Neural cell (in vitro differentiated cells): ENCODE data around the gene BRD3. TPM values are rescaled to one million over a fixed set of nuclear protein-coding genes. Genes with fewer than 3 reads are reported as not detected.

ENCODE experiments used
- H2AFZ ChIP-seq: fragments of 200-600, 300-800 bp; sonication (generic), shearing (Covaris generic); 2 replicates; pipeline ENCODE4 v1.6.0; 2014; ENCODE audit warnings: low read depth, mild to moderate bottlenecking, antibody characterized with exemption, low read length, moderate library complexity
- H3F3A ChIP-seq: fragments of 200-600 bp; shearing (Covaris generic); 2 replicates; pipeline ENCODE4 v1.6.1; 2016; ENCODE audit warnings: mild to moderate bottlenecking, moderate library complexity, mixed read lengths, antibody characterized with exemption, low read length; ENCODE audit not compliant: insufficient read depth, poor library complexity, severe bottlenecking
- H3K27ac ChIP-seq: fragments of 200-600, 300-800 bp; sonication (generic), shearing (Covaris generic); 2 replicates; pipeline ENCODE4 v1.5.1; 2014; ENCODE audit warnings: mild to moderate bottlenecking, low read length, moderate library complexity
- H3K27me3 ChIP-seq: fragments of 300-800, 200-600 bp; sonication (generic), shearing (Covaris generic); 2 replicates; pipeline ENCODE4 v1.6.0; 2014; ENCODE audit warnings: mild to moderate bottlenecking, low read depth, low read length, moderate library complexity; ENCODE audit not compliant: insufficient read depth
- H3K36me3 ChIP-seq: fragments of 300-800, 200-600 bp; sonication (generic), shearing (Covaris generic); 2 replicates; pipeline ENCODE4 v1.5.1; 2014; ENCODE audit warnings: mild to moderate bottlenecking, antibody characterized with exemption, low read length, moderate library complexity; ENCODE audit not compliant: insufficient read depth
- H3K4me2 ChIP-seq: fragments of 300-800, 200-600 bp; sonication (generic), shearing (Covaris generic); 2 replicates; pipeline ENCODE4 v1.6.0; 2014; ENCODE audit warnings: mild to moderate bottlenecking, low read length
- H3K4me3 ChIP-seq: fragments of 300-800, 200-600 bp; sonication (generic), shearing (Covaris generic); 2 replicates; pipeline ENCODE4 v1.5.1; 2014; ENCODE audit warnings: mild to moderate bottlenecking, low read length, moderate library complexity
- H3K79me2 ChIP-seq: fragments of 200-600 bp; shearing (Covaris generic); replicated peaks from 2 replicates; pipeline ENCODE4 v1.6.0; 2014; ENCODE audit warnings: mild to moderate bottlenecking, low read length, moderate library complexity; ENCODE audit not compliant: insufficient read depth
- H3K9ac ChIP-seq: fragments of 300-800, 200-600 bp; sonication (generic), shearing (Covaris generic); 2 replicates; pipeline ENCODE4 v1.6.1; 2016; ENCODE audit warnings: mild to moderate bottlenecking, low read length, mixed read lengths
- H3K9me2 ChIP-seq: fragments of 200-600 bp; shearing (Covaris generic); 2 replicates; pipeline ENCODE4 v1.6.1; 2016; ENCODE audit warnings: mild to moderate bottlenecking, low read length, mixed read lengths; ENCODE audit not compliant: insufficient read depth
- H3K9me3 ChIP-seq: fragments of 200-600, 300-800 bp; sonication (generic), shearing (Covaris generic); 2 replicates; pipeline ENCODE4 v1.6.1; 2016; ENCODE audit warnings: mild to moderate bottlenecking, mixed run types, low read length, moderate library complexity, mixed read lengths
- H4K20me1 ChIP-seq: fragments of 200-600 bp; shearing (Covaris generic); 2 replicates; pipeline ENCODE4 v1.6.1; 2016; ENCODE audit warnings: mild to moderate bottlenecking, mixed run types; ENCODE audit not compliant: insufficient read depth
- CTCF ChIP-seq: fragments of 450-650 bp; IDR thresholded peaks from 2 replicates; pipeline ENCODE4 v1.5.1; 2014; ENCODE audit warnings: antibody characterized with exemption, mild to moderate bottlenecking, moderate library complexity; ENCODE audit not compliant: poor library complexity, severe bottlenecking
- EP300 ChIP-seq: fragments of 450-650 bp; conservative IDR thresholded peaks from 2 replicates; pipeline ENCODE4 v1.6.1; 2014; ENCODE audit warnings: antibody characterized with exemption, mild to moderate bottlenecking, moderate library complexity; ENCODE audit not compliant: poor library complexity, severe bottlenecking
- EZH2 ChIP-seq: fragments of 200-600, 300-800 bp; shearing (Covaris generic), sonication (generic); IDR thresholded peaks from 2 replicates; pipeline ENCODE4 v1.6.1; 2014; ENCODE audit warnings: antibody characterized with exemption, low read length, borderline replicate concordance, mild to moderate bottlenecking; ENCODE audit not compliant: insufficient read depth, poor library complexity, severe bottlenecking
- MXI1 ChIP-seq: fragments of 450-650 bp; conservative IDR thresholded peaks from 2 replicates; pipeline ENCODE4 v1.6.1; 2014; ENCODE audit warnings: antibody characterized with exemption, mild to moderate bottlenecking; ENCODE audit not compliant: poor library complexity, severe bottlenecking
- POLR2AphosphoS5 ChIP-seq: IDR thresholded peaks from 2 replicates; pipeline ENCODE4 v1.6.1; 2012
- RAD21 ChIP-seq: fragments of 450-650 bp; conservative IDR thresholded peaks from 2 replicates; pipeline ENCODE4 v1.6.1; 2014; ENCODE audit warnings: antibody characterized with exemption, mild to moderate bottlenecking, moderate library complexity
- REST ChIP-seq: IDR thresholded peaks from 2 replicates; pipeline ENCODE4 v1.6.1; 2012; ENCODE audit warnings: borderline replicate concordance
- SMC3 ChIP-seq: fragments of 450-650 bp; conservative IDR thresholded peaks from 2 replicates; pipeline ENCODE4 v1.6.1; 2014; ENCODE audit warnings: antibody characterized with exemption, mild to moderate bottlenecking, moderate library complexity; ENCODE audit not compliant: poor library complexity
- TAF1 ChIP-seq: IDR thresholded peaks from 2 replicates; pipeline ENCODE4 v1.6.1; 2012; ENCODE audit warnings: low read depth
- polyA plus RNA-seq: library from polyadenylated mRNA; depleted of rRNA; stranded (reverse); fragments of >200 nt; gene quantifications from 2 replicates; pipeline ENCODE4 v1.2.3, GENCODE V29; 2014

The BRD3 gene
- polyA plus RNA-seq, 1 donor from 2014 or later: 17.6 TPM

GRCh38 chr9:134004881-134005280 lies 62.9 kb downstream of the BRD3 start:
- Histone ChIP-seq H3F3A (no peaks in the 10 kb centered on the region), H3K79me2 (no peaks in the 10 kb centered on the region), H4K20me1 (no peaks in the 10 kb centered on the region), H2AFZ (no peak overlapping the region), H3K36me3 (no peaks in the 10 kb centered on the region), H3K27ac (no peak overlapping the region), H3K9me2 (no peaks in the 10 kb centered on the region), H3K4me3 (no peak overlapping the region), H3K9ac (no peak overlapping the region), H3K4me2 (no peak overlapping the region), H3K9me3 (no peaks in the 10 kb centered on the region), H3K27me3 (no peaks in the 10 kb centered on the region)
- no peak for TF ChIP-seq REST
- TF ChIP-seq EP300: no peak
- no peak for TF ChIP-seq POLR2AphosphoS5
- TF ChIP-seq SMC3: no peak
- no peak for TF ChIP-seq RAD21

GRCh38 chr9:134004131-134004873 lies 63.5 kb downstream of the BRD3 start:
- Histone ChIP-seq H3K79me2 (no peaks in the 10 kb centered on the region), H3F3A (no peaks in the 10 kb centered on the region), H3K27ac (no peak overlapping the region), H3K9me2 (no peaks in the 10 kb centered on the region), H3K9me3 (no peaks in the 10 kb centered on the region), H4K20me1 (no peaks in the 10 kb centered on the region), H3K4me3 (no peak overlapping the region), H3K36me3 (no peaks in the 10 kb centered on the region), H2AFZ (no peak overlapping the region), H3K27me3 (no peaks in the 10 kb centered on the region), H3K4me2 (no peak overlapping the region), H3K9ac (no peak overlapping the region)
- TF ChIP-seq TAF1 (no peak), MXI1 (no peak), CTCF (no peak), REST (no peak), EP300 (no peak), RAD21 (no peak), POLR2AphosphoS5 (no peak), SMC3 (no peak), EZH2 (no peak)
